ENCODE data around the gene PHACTR4.
A peak's percentile ranks its signal among the peaks of the same experiment; 100 is the strongest.

The PHACTR4 gene

DNA sequence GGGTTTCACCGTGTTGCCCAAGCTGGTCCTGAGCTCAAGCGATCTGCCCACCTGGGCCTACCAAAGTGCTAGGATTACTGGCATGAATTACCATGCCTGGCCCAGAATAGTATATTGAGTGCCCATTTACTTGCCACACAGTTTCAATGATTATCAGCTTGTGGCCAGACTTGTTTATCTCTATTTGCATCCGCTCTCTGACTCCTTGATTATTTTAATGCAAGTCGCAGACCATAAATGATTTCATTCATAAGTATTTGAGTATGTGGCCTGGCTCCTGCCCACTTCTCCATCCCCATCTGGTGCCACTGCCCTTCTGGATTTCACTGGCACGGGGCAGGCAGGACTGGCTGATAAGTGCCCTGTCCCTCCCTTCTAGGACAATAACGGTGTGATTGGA is 165.1 kb downstream of the PHACTR4 start:
- H3K27ac ChIP-seq (ENCODE audit: low read depth, low read length), result no peak overlapping the region
- H2BK5ac ChIP-seq (ENCODE audit: low read depth, low read length, poor library complexity), result no peak overlapping the region
- H3K9ac ChIP-seq (ENCODE audit: low read length), result no peak overlapping the region
- H3K4me2 ChIP-seq (ENCODE audit: low read length), result no peak overlapping the region
- H4K12ac ChIP-seq (ENCODE audit: low read depth, low read length), result no peak overlapping the region
- peak overlapping the region; percentile 41 for H3K18ac ChIP-seq (ENCODE audit: low read length)
- H3K4me1 ChIP-seq (ENCODE audit: control insufficient read depth in 1 of 2, insufficient read depth in 2 of 2, low read length in 2 of 2), result peaks cover 6 to 10% of the 10 kb centered on the region in 2 experiments
- H2AFZ ChIP-seq (ENCODE audit: insufficient read depth, low read length, poor library complexity), result no peak overlapping the region
- H3K79me2 ChIP-seq (ENCODE audit: control insufficient read depth, insufficient read depth, low read length, poor library complexity), result no peaks in the 10 kb centered on the region
- no peaks in the 10 kb centered on the region for H3K27me3 ChIP-seq (ENCODE audit: insufficient read depth, low read length)
- H2BK120ac ChIP-seq (ENCODE audit: insufficient read depth, low read length, poor library complexity), result no peak overlapping the region
- no peak overlapping the region for H3K4ac ChIP-seq (ENCODE audit: low read depth, low read length)
- no peak overlapping the region for H3K23ac ChIP-seq (ENCODE audit: low read length)
- no peak overlapping the region for H3K4me3 ChIP-seq (ENCODE audit: low read depth, low read length)
- H2BK12ac ChIP-seq (ENCODE audit: low read length), result no peak overlapping the region
- peaks cover 3% of the 10 kb centered on the region for H3K9me3 ChIP-seq (ENCODE audit: insufficient read depth, low read depth, low read length)
- H2AK5ac ChIP-seq (ENCODE audit: low read length), result no peak overlapping the region
- no peak for DNase-seq
- H3K79me1 ChIP-seq (ENCODE audit: low read length), result peaks cover 15% of the 10 kb centered on the region
- no CpG with 5 or more reads among the region's 6 CpGs for WGBS (ENCODE audit: extremely low coverage, insufficient coverage, insufficient read length)
- H4K91ac ChIP-seq (ENCODE audit: low read depth, low read length), result no peak overlapping the region
- peaks cover 75 to 78% of the 10 kb centered on the region in 2 experiments for H3K36me3 ChIP-seq (ENCODE audit: control insufficient read depth in 1 of 2, insufficient read depth in 2 of 2, low read length in 2 of 2)
- no peak overlapping the region for H4K8ac ChIP-seq (ENCODE audit: low read depth, low read length)
- H3K14ac ChIP-seq (ENCODE audit: low read length), result no peak overlapping the region

DNA sequence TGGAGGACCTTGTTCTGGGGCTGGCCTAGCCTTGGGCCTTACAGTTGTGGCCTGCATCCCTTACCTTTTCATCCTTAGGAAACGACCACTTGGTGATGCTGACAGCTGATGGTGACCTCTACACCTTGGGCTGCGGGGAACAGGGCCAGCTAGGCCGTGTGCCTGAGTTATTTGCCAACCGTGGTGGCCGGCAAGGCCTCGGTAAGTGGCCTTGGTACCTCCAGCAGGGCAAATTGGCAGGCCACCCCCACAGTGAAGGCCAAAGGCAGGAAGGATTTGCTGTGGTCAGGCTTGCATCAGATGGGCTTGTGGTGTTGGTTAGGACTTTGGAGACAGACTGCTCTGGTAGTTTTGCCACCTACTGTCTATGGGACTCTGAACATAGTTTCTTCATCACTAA is 165.6 kb downstream of the PHACTR4 start:
- no CpG with 5 or more reads among the region's 6 CpGs for WGBS (ENCODE audit: extremely low coverage, insufficient coverage, insufficient read length)
- Histone ChIP-seq H3K79me1 (ENCODE audit: low read length) (peaks cover 11% of the 10 kb centered on the region), H3K27me3 (ENCODE audit: insufficient read depth, low read length) (no peaks in the 10 kb centered on the region), H3K27ac (ENCODE audit: low read depth, low read length) (no peak overlapping the region), H3K4me1 (ENCODE audit: control insufficient read depth in 1 of 2, insufficient read depth in 2 of 2, low read length in 2 of 2) (peaks cover 6 to 10% of the 10 kb centered on the region in 2 experiments), H3K9ac (ENCODE audit: low read length) (no peak overlapping the region), H4K91ac (ENCODE audit: low read depth, low read length) (no peak overlapping the region), H3K79me2 (ENCODE audit: control insufficient read depth, insufficient read depth, low read length, poor library complexity) (no peaks in the 10 kb centered on the region), H3K9me3 (ENCODE audit: insufficient read depth, low read depth, low read length) (peaks cover 3% of the 10 kb centered on the region), H2BK5ac (ENCODE audit: low read depth, low read length, poor library complexity) (no peak overlapping the region), H4K8ac (ENCODE audit: low read depth, low read length) (no peak overlapping the region), H2BK12ac (ENCODE audit: low read length) (no peak overlapping the region), H3K4ac (ENCODE audit: low read depth, low read length) (no peak overlapping the region), H2BK120ac (ENCODE audit: insufficient read depth, low read length, poor library complexity) (no peak overlapping the region), H4K12ac (ENCODE audit: low read depth, low read length) (no peak overlapping the region), H3K14ac (ENCODE audit: low read length) (no peak overlapping the region), H2AK5ac (ENCODE audit: low read length) (no peak overlapping the region), H3K4me2 (ENCODE audit: low read length) (no peak overlapping the region), H2AFZ (ENCODE audit: insufficient read depth, low read length, poor library complexity) (no peak overlapping the region), H3K18ac (ENCODE audit: low read length) (peak overlapping the region; percentile 59), H3K23ac (ENCODE audit: low read length) (no peak overlapping the region), H3K4me3 (ENCODE audit: low read depth, low read length) (no peak overlapping the region), H3K36me3 (ENCODE audit: control insufficient read depth in 1 of 2, insufficient read depth in 2 of 2, low read length in 2 of 2) (peaks cover 69 to 75% of the 10 kb centered on the region in 2 experiments)
- DNase-seq, result no peak

DNA sequence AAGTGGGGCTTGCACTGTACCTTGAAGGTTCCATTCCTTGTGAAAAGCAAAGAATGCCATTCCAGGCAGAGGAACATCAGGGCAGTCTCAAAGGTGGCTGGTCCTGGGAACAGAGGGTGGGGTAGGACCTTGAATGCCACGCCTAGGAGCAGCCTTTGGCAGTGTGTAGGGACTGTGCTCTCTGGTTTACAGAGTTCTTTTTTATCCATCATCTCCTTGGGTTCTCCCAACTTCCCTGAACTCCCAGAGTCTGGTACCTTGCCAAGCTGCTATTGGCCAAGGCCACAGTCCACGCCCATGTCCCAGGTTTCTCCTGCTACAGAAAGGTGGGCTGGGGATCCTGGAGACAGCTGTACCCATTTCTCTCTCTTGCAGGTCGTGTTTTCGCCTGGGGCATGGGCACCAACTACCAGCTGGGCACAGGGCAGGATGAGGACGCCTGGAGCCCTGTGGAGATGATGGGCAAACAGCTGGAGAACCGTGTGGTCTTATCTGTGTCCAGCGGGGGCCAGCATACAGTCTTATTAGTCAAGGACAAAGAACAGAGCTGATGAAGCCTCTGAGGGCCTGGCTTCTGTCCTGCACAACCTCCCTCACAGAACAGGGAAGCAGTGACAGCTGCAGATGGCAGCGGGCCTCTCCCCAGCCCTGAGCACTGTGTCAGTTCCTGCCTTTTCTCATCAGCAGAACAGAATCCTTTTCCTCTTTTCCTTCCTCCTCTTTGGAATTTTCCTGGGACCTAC is 168.1 kb downstream of the PHACTR4 start:
- H3K79me1 ChIP-seq (ENCODE audit: low read length), result peaks cover 8% of the 10 kb centered on the region
- peak overlapping the region; percentile 24 for H2BK5ac ChIP-seq (ENCODE audit: low read depth, low read length, poor library complexity)
- H3K9me3 ChIP-seq (ENCODE audit: insufficient read depth, low read depth, low read length), result no peaks in the 10 kb centered on the region
- H3K4me3 ChIP-seq (ENCODE audit: low read depth, low read length), result no peak overlapping the region
- H2AK5ac ChIP-seq (ENCODE audit: low read length), result peak overlapping the region; percentile 49
- H3K36me3 ChIP-seq (ENCODE audit: control insufficient read depth in 1 of 2, insufficient read depth in 2 of 2, low read length in 2 of 2), result peaks cover 46 to 51% of the 10 kb centered on the region in 2 experiments
- H2AFZ ChIP-seq (ENCODE audit: insufficient read depth, low read length, poor library complexity), result no peak overlapping the region
- H4K12ac ChIP-seq (ENCODE audit: low read depth, low read length), result peak overlapping the region; percentile 6
- H3K18ac ChIP-seq (ENCODE audit: low read length), result peak overlapping the region; percentile 6
- peak overlapping the region; percentile 46 for H3K14ac ChIP-seq (ENCODE audit: low read length)
- no peaks in the 10 kb centered on the region for H3K79me2 ChIP-seq (ENCODE audit: control insufficient read depth, insufficient read depth, low read length, poor library complexity)
- H3K4me1 ChIP-seq (ENCODE audit: control insufficient read depth in 1 of 2, insufficient read depth in 2 of 2, low read length in 2 of 2), result peaks cover 6 to 10% of the 10 kb centered on the region in 2 experiments
- no peak overlapping the region for H3K23ac ChIP-seq (ENCODE audit: low read length)
- H4K8ac ChIP-seq (ENCODE audit: low read depth, low read length), result no peak overlapping the region
- peak overlapping the region; percentile 58 for H4K91ac ChIP-seq (ENCODE audit: low read depth, low read length)
- H3K9ac ChIP-seq (ENCODE audit: low read length), result no peak overlapping the region
- peak overlapping the region; percentile 5 for H2BK120ac ChIP-seq (ENCODE audit: insufficient read depth, low read length, poor library complexity)
- no peak overlapping the region for H3K4ac ChIP-seq (ENCODE audit: low read depth, low read length)
- WGBS (ENCODE audit: extremely low coverage, insufficient coverage, insufficient read length), result no CpG with 5 or more reads among the region's 8 CpGs
- H3K4me2 ChIP-seq (ENCODE audit: low read length), result no peak overlapping the region
- DNase-seq, result no peak
- H3K27ac ChIP-seq (ENCODE audit: low read depth, low read length), result peak overlapping the region; percentile 62
- no peaks in the 10 kb centered on the region for H3K27me3 ChIP-seq (ENCODE audit: insufficient read depth, low read length)
- peak overlapping the region; percentile 34 for H2BK12ac ChIP-seq (ENCODE audit: low read length)

DNA sequence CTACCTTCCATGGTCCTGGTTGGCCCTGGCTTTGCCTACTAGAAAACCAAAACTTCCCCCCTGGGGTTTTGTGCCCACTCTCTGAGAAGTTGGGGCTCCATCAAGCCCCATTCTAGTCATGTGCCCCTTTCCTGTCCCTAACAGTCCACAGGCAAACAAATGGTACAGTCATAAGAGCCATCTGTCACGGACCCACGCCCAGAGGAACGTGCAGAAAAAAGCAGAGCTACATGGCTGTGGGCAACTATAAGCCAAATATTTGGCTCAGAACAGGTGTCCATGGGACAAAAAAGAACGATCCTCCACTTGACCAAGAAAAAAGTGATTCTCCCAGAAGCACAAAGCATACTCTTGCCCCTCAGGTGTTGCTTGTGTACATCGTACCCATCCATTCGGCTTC is 168.7 kb downstream of the PHACTR4 start:
- Histone ChIP-seq H3K23ac (ENCODE audit: low read length) (no peak overlapping the region), H3K18ac (ENCODE audit: low read length) (peak overlapping the region; percentile 56), H3K9me3 (ENCODE audit: insufficient read depth, low read depth, low read length) (no peaks in the 10 kb centered on the region), H3K79me2 (ENCODE audit: control insufficient read depth, insufficient read depth, low read length, poor library complexity) (no peaks in the 10 kb centered on the region), H3K4ac (ENCODE audit: low read depth, low read length) (no peak overlapping the region), H3K4me3 (ENCODE audit: low read depth, low read length) (no peak overlapping the region), H3K27ac (ENCODE audit: low read depth, low read length) (peak overlapping the region; percentile 35), H3K4me2 (ENCODE audit: low read length) (no peak overlapping the region), H2AFZ (ENCODE audit: insufficient read depth, low read length, poor library complexity) (no peak overlapping the region), H3K36me3 (ENCODE audit: control insufficient read depth in 1 of 2, insufficient read depth in 2 of 2, low read length in 2 of 2) (peaks cover 42 to 48% of the 10 kb centered on the region in 2 experiments), H3K79me1 (ENCODE audit: low read length) (peaks cover 8% of the 10 kb centered on the region), H2AK5ac (ENCODE audit: low read length) (no peak overlapping the region), H3K14ac (ENCODE audit: low read length) (no peak overlapping the region), H4K8ac (ENCODE audit: low read depth, low read length) (no peak overlapping the region), H4K12ac (ENCODE audit: low read depth, low read length) (no peak overlapping the region), H2BK5ac (ENCODE audit: low read depth, low read length, poor library complexity) (peak overlapping the region; percentile 44), H2BK12ac (ENCODE audit: low read length) (peak overlapping the region; percentile 72), H3K27me3 (ENCODE audit: insufficient read depth, low read length) (no peaks in the 10 kb centered on the region), H2BK120ac (ENCODE audit: insufficient read depth, low read length, poor library complexity) (no peak overlapping the region), H4K91ac (ENCODE audit: low read depth, low read length) (peak overlapping the region; percentile 48), H3K9ac (ENCODE audit: low read length) (no peak overlapping the region), H3K4me1 (ENCODE audit: control insufficient read depth in 1 of 2, insufficient read depth in 2 of 2, low read length in 2 of 2) (peaks cover 6 to 10% of the 10 kb centered on the region in 2 experiments)
- WGBS (ENCODE audit: extremely low coverage, insufficient coverage, insufficient read length), result no CpG with 5 or more reads among the region's 6 CpGs
- no peak for DNase-seq
